Measurements from ENCODE around the gene FIGN.

The FIGN gene

GRCh38 chr2:163655667-163656066 lies 80.1 kb downstream of the FIGN start:
- TF ChIP-seq ZFX (IDR thresholded peaks at IDR 0.05; ENCODE audit: borderline replicate concordance) = no peak
- TF ChIP-seq, protein P1, sequence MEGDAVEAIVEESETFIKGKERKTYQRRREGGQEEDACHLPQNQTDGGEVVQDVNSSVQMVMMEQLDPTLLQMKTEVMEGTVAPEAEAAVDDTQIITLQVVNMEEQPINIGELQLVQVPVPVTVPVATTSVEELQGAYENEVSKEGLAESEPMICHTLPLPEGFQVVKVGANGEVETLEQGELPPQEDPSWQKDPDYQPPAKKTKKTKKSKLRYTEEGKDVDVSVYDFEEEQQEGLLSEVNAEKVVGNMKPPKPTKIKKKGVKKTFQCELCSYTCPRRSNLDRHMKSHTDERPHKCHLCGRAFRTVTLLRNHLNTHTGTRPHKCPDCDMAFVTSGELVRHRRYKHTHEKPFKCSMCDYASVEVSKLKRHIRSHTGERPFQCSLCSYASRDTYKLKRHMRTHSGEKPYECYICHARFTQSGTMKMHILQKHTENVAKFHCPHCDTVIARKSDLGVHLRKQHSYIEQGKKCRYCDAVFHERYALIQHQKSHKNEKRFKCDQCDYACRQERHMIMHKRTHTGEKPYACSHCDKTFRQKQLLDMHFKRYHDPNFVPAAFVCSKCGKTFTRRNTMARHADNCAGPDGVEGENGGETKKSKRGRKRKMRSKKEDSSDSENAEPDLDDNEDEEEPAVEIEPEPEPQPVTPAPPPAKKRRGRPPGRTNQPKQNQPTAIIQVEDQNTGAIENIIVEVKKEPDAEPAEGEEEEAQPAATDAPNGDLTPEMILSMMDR (IDR thresholded peaks at IDR 0.05) = no peak
- no peak overlapping the region for H3K27ac ChIP-seq

GRCh38 chr2:163652751-163653150 lies 83.1 kb downstream of the FIGN start:
- no peak overlapping the region for H3K27ac ChIP-seq
- TF ChIP-seq ZFX (IDR thresholded peaks at IDR 0.05; ENCODE audit: borderline replicate concordance) = no peak
- TF ChIP-seq, protein P1 (IDR thresholded peaks at IDR 0.05) = no peak

DNA sequence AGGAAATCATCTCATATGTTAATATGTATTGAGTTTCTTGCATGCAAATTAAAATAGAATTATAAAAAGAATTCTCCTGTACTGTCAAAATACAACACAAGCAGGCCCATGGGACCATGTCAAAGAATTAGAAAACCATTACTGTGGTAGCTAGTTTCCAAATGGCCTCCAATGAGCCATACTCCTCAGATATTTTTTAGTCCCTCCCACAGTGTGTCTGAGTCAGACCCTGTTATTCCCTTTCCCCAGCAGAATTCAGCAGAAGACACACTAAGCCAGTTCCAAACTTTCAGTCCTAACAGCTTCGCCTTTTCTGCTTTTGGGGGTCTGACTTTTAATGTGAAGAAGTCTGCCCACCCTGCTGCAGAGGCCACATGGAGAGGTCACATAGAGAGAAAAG lies 86.7 kb downstream of the FIGN start:
- TF ChIP-seq, protein P1 (IDR thresholded peaks at IDR 0.05) = no peak
- no peak for TF ChIP-seq ZFX (IDR thresholded peaks at IDR 0.05; ENCODE audit: borderline replicate concordance)
- no peak overlapping the region for H3K27ac ChIP-seq

DNA sequence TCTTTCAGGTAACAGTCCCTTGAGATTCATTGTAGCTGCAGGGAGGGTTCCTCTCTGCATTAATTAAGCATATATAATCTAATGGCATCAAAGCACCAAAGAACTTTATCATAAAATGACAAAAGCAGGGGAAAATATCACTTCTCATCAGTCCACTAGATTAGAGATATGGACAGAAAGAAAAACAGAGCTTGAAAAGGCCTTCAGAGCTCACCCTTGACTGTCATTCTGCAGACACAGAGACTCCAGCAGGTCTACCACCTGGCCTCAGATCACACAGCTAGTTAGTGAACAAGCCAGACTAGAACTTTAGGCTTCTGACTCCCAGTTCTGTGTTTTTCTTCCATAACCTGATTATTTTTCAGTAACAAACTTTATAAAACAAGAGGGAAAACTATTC lies 88.5 kb downstream of the FIGN start:
- no peak overlapping the region for H3K27ac ChIP-seq
- no peak for TF ChIP-seq ZFX (IDR thresholded peaks at IDR 0.05; ENCODE audit: borderline replicate concordance)
- TF ChIP-seq, protein P1 (IDR thresholded peaks at IDR 0.05) = no peak

DNA sequence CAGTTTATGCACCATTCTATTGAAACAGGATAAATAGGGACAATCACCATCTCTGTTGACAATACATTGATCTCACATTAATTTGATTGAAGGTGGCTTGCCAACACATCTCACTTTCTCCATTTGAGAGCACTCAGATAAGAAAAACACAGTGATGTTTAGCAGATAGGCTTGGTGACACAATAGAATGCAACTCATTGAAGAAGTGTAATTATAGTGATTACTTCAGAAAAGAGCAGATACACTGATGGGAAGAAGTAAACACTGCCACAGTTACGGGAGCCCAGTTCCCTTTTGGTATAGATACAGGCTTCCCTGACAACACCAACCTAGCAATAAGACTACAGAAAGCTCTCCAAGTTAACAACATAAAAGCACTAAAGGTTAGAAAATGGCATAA lies 89.1 kb downstream of the FIGN start:
- no peak overlapping the region for H3K27ac ChIP-seq
- TF ChIP-seq ZFX (IDR thresholded peaks at IDR 0.05; ENCODE audit: borderline replicate concordance) = no peak
- TF ChIP-seq, protein P1 (IDR thresholded peaks at IDR 0.05) = no peak

GRCh38 chr2:163644238-163644637 lies 91.6 kb downstream of the FIGN start:
- TF ChIP-seq, protein P1 (IDR thresholded peaks at IDR 0.05) = no peak
- no peak for TF ChIP-seq ZFX (IDR thresholded peaks at IDR 0.05; ENCODE audit: borderline replicate concordance)
- H3K27ac ChIP-seq = no peak overlapping the region

DNA sequence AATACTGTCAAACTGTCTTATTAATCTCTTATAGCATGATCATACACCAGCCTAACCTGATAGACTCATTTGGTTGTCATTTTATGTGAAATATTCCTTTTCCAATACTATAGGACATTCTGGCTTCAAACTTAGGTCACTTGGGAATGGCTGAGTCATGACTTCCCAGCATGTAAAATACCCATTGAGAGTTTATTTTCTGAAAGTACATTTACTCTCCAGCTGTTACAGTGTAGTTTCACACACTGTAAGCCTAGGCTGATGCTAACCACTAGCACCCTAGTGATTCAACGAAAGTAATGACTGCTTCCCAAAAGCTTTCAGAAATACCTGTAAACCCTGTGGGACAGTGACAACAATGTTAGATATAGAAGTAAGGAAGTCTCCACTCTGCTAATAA lies 93.8 kb downstream of the FIGN start:
- H3K27ac ChIP-seq = no peak overlapping the region
- TF ChIP-seq, protein P1 (IDR thresholded peaks at IDR 0.05) = no peak
- TF ChIP-seq ZFX (IDR thresholded peaks at IDR 0.05; ENCODE audit: borderline replicate concordance) = no peak
